OCI-LY1 (cell line): ENCODE measurements around the gene VCL.

Experiments used
- H2AFZ ChIP-seq: fragments of 200-600 bp; sonication (generic), shearing (Covaris generic); 2 replicates; pipeline ENCODE4 v1.6.0; 2014; ENCODE audit warnings: antibody characterized with exemption, mild to moderate bottlenecking, low read length
- H3F3A ChIP-seq: fragments of 200-600 bp; sonication (generic), shearing (Covaris generic); 2 replicates; pipeline ENCODE4 v1.6.0; 2014; ENCODE audit warnings: mild to moderate bottlenecking, antibody characterized with exemption, low read length, moderate library complexity; ENCODE audit not compliant: insufficient read depth
- H3K27ac ChIP-seq: fragments of 200-600 bp; sonication (generic); 2 replicates; pipeline ENCODE4 v1.5.1; 2014; ENCODE audit warnings: low read length, mixed run types, mild to moderate bottlenecking, low read depth; ENCODE audit not compliant: poor library complexity, severe bottlenecking
- H3K27me3 ChIP-seq: fragments of 200-600 bp; sonication (generic); 2 replicates; pipeline ENCODE4 v1.6.0; 2014; ENCODE audit warnings: antibody characterized with exemption, mild to moderate bottlenecking, low read length, moderate library complexity; ENCODE audit not compliant: insufficient read depth
- H3K36me3 ChIP-seq: fragments of 200-600 bp; sonication (generic); 2 replicates; pipeline ENCODE4 v1.6.1; 2014; ENCODE audit warnings: mild to moderate bottlenecking, antibody characterized with exemption, low read length, moderate library complexity, mixed read lengths; ENCODE audit not compliant: insufficient read depth
- H3K4me1 ChIP-seq: fragments of 200-600 bp; sonication (generic); 2 replicates; pipeline ENCODE4 v1.5.1; 2014; ENCODE audit warnings: mild to moderate bottlenecking, low read length, moderate library complexity; ENCODE audit not compliant: insufficient read depth, severe bottlenecking
- H3K4me2 ChIP-seq: fragments of 200-600 bp; sonication (generic), shearing (Covaris generic); 2 replicates; pipeline ENCODE4 v1.6.1; 2014; ENCODE audit warnings: low read length
- H3K4me3 ChIP-seq: fragments of 200-600 bp; sonication (generic); 2 replicates; pipeline ENCODE4 v1.5.1; 2014; ENCODE audit warnings: low read length, low read depth, mild to moderate bottlenecking, mixed read lengths; ENCODE audit not compliant: poor library complexity, severe bottlenecking
- H3K79me2 ChIP-seq: fragments of 200-600 bp; shearing (Covaris generic); 2 replicates; pipeline ENCODE4 v1.6.1; 2016; ENCODE audit warnings: mixed run types, low read length, mixed read lengths; ENCODE audit not compliant: insufficient read depth
- H3K9ac ChIP-seq: fragments of 200-600 bp; sonication (generic), shearing (Covaris generic); 2 replicates; pipeline ENCODE4 v1.6.1; 2014; ENCODE audit warnings: mild to moderate bottlenecking, low read length, mixed read lengths
- H3K9me2 ChIP-seq: fragments of 200-600 bp; sonication (generic), shearing (Covaris generic); 2 replicates; pipeline ENCODE4 v1.6.1; 2014; ENCODE audit warnings: low read depth, mild to moderate bottlenecking, low read length, mixed read lengths
- H3K9me3 ChIP-seq: fragments of 200-600 bp; shearing (Covaris generic); 2 replicates; pipeline ENCODE4 v1.6.1; 2014; ENCODE audit warnings: low read length, mixed read lengths
- H4K20me1 ChIP-seq: fragments of 200-600 bp; sonication (generic), shearing (Covaris generic); 2 replicates; pipeline ENCODE4 v1.6.0; 2016; ENCODE audit warnings: mild to moderate bottlenecking, low read length; ENCODE audit not compliant: insufficient read depth
- EZH2 ChIP-seq: fragments of 200-600 bp; sonication (generic), shearing (Covaris generic); IDR thresholded peaks from 2 replicates; pipeline ENCODE4 v1.8.0; 2017; ENCODE audit warnings: borderline replicate concordance, mixed run types, mild to moderate bottlenecking, antibody characterized with exemption, low read length, moderate library complexity, mixed read lengths
- TF ChIP-seq, protein P1 (sequence below): fragments of 200-600 bp; sonication (generic), shearing (Covaris generic); IDR thresholded peaks from 2 replicates; pipeline ENCODE4 v1.5.1; 2017; ENCODE audit warnings: mild to moderate bottlenecking, antibody characterized with exemption, low read length, moderate library complexity, mixed read lengths

Gene VCL

DNA sequence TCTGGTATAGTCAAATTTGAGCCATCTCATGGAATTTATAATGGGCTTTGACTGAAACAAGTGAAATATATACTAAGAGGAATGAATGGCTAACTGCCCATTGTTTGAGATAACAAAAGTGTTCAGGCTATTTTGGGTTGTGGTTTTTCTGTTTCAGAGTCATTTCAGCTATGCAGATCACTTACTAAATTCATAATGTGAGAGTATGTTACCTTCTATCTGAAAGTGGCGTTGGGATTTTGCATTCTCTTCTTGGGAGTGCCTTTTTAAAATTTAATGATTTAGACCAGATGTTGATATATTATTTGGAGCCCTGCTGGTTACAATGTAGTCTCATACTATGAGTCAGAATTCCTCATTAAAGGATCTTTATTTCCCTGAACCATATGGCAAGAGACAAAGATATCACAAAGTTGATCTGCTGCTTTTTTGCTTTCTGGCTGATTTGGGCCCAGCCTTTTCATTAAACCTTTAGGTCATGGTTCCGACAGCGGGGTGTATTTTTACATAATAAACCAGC lies 10.4 kb downstream of the VCL start:
- no peak overlapping the region for H2AFZ ChIP-seq
- H3K4me3 ChIP-seq, result no peak overlapping the region
- no peaks in the 10 kb centered on the region for H3K9me3 ChIP-seq
- no peak overlapping the region for H3K4me2 ChIP-seq
- peaks cover 30% of the 10 kb centered on the region for H3K4me1 ChIP-seq
- H3K9ac ChIP-seq, result peak overlapping the region; percentile 16; the same call in 1 of the 2 replicates
- H3K79me2 ChIP-seq, result no peaks in the 10 kb centered on the region
- H3K9me2 ChIP-seq, result no peaks in the 10 kb centered on the region
- peak overlapping the region; percentile 42 for H3K27ac ChIP-seq
- no peaks in the 10 kb centered on the region for H3K27me3 ChIP-seq
- H3F3A ChIP-seq, result no peaks in the 10 kb centered on the region; the same call in 1 of the 2 replicates
- no peaks in the 10 kb centered on the region for H3K36me3 ChIP-seq
- H4K20me1 ChIP-seq, result no peaks in the 10 kb centered on the region
- TF ChIP-seq, protein P1, sequence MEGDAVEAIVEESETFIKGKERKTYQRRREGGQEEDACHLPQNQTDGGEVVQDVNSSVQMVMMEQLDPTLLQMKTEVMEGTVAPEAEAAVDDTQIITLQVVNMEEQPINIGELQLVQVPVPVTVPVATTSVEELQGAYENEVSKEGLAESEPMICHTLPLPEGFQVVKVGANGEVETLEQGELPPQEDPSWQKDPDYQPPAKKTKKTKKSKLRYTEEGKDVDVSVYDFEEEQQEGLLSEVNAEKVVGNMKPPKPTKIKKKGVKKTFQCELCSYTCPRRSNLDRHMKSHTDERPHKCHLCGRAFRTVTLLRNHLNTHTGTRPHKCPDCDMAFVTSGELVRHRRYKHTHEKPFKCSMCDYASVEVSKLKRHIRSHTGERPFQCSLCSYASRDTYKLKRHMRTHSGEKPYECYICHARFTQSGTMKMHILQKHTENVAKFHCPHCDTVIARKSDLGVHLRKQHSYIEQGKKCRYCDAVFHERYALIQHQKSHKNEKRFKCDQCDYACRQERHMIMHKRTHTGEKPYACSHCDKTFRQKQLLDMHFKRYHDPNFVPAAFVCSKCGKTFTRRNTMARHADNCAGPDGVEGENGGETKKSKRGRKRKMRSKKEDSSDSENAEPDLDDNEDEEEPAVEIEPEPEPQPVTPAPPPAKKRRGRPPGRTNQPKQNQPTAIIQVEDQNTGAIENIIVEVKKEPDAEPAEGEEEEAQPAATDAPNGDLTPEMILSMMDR, result no peak
- no peak for TF ChIP-seq EZH2

DNA sequence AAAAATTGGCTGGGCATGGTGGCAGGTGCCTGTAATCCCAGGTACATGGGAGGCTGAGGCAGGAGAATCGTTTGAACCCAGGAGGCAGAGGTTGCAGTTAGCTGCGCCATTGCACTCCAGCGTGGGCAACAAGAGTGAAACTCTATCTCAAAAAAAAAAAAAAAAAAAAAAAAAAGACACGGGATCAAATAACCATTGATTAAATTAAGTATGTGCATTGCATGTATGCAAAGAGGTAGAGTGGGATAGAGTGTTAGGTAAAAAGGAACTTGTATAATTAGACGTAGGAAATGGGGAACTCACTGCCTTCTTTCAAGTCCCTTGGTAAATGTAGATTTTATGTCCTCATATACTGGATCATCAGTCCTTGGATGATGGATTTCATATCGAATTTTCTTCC lies 13.1 kb downstream of the VCL start:
- Histone ChIP-seq H3K79me2 (no peaks in the 10 kb centered on the region), H3F3A (no peaks in the 10 kb centered on the region; the same call in 1 of the 2 replicates), H3K27ac (no peak overlapping the region), H3K4me1 (peaks cover 30% of the 10 kb centered on the region), H3K27me3 (no peaks in the 10 kb centered on the region), H3K9ac (no peak overlapping the region), H2AFZ (no peak overlapping the region), H3K9me2 (no peaks in the 10 kb centered on the region), H4K20me1 (no peaks in the 10 kb centered on the region), H3K4me3 (no peak overlapping the region), H3K36me3 (no peaks in the 10 kb centered on the region), H3K9me3 (no peaks in the 10 kb centered on the region), H3K4me2 (no peak overlapping the region)
- TF ChIP-seq, protein P1, result no peak
- TF ChIP-seq EZH2, result no peak

DNA sequence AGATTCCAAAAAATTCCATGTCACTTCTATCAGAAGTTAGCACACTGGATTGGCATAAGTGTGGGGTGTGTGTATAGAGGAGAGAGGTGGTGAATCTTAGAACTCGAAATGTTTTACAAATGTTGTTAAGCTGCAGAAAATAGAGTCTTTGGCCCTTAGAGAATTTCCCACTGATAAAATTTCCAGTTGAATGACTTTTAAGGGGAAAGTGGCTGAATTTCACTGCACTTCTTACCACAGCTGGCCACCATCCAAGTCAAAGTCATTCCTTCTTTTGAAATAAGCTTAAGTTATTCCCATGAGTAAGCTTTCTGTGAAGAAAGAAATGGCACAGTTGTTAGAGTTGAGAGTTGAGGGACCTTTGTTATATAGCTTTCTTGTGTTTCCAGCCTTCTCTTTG lies 13.9 kb downstream of the VCL start:
- no peak overlapping the region for H2AFZ ChIP-seq
- no peaks in the 10 kb centered on the region for H3K79me2 ChIP-seq
- TF ChIP-seq EZH2, result no peak
- TF ChIP-seq, protein P1, result no peak
- peaks cover 30% of the 10 kb centered on the region for H3K4me1 ChIP-seq
- no peak overlapping the region for H3K4me3 ChIP-seq
- no peaks in the 10 kb centered on the region for H3K9me2 ChIP-seq
- H3K4me2 ChIP-seq, result no peak overlapping the region
- no peaks in the 10 kb centered on the region for H3K36me3 ChIP-seq
- H3K27ac ChIP-seq, result no peak overlapping the region
- no peaks in the 10 kb centered on the region for H3K9me3 ChIP-seq
- no peaks in the 10 kb centered on the region; the same call in 1 of the 2 replicates for H3F3A ChIP-seq
- no peaks in the 10 kb centered on the region for H3K27me3 ChIP-seq
- no peaks in the 10 kb centered on the region for H4K20me1 ChIP-seq
- no peak overlapping the region for H3K9ac ChIP-seq
